Hepatocyte (in vitro differentiated cells): Measurements from ENCODE around the gene ITGB3.

Source experiments
- CTCF ChIP-seq: fragments of 200-600 bp; sonication (generic); IDR thresholded peaks from 2 replicates; pipeline ENCODE4 v1.5.1; 2016; ENCODE audit warnings: antibody characterized with exemption, mild to moderate bottlenecking; ENCODE audit not compliant: poor library complexity
- EZH2 ChIP-seq: fragments of 200-600 bp; sonication (generic); IDR thresholded peaks from 2 replicates; pipeline ENCODE4 v1.6.1; 2016; ENCODE audit warnings: antibody characterized with exemption, mild to moderate bottlenecking, borderline replicate concordance
- EZH2phosphoT487 ChIP-seq: fragments of 200-600 bp; sonication (generic); IDR thresholded peaks from one replicate; pipeline ENCODE4 v1.6.1; 2018; ENCODE audit warnings: antibody characterized with exemption, mild to moderate bottlenecking, low read depth, moderate library complexity; ENCODE audit not compliant: unreplicated experiment, severe bottlenecking

GRCh38 chr17:47301831-47302230 lies 48.2 kb downstream of the ITGB3 start:
- TF ChIP-seq EZH2 (no peak), CTCF (no peak), EZH2phosphoT487 (no peak)
